B cell (primary cell): ENCODE data around the gene ANTXR2. TPM values are rescaled to one million over a fixed set of nuclear protein-coding genes. Genes with fewer than 3 reads are reported as not detected.
"Not testable (repeated sequence)": the region's sequence is repeated elsewhere in the genome, so short reads cannot be mapped to it uniquely, and the experiment has no call there.

ENCODE experiments used
- ATAC-seq: fragments of 200-7000 bp; cut with Tn5 transposase; one replicate; pipeline ENCODE4 v1.10.0; 2021; ENCODE audit warnings: low read depth, mild to moderate bottlenecking, moderate number of reproducible peaks, moderate library complexity
- CTCF ChIA-PET: fragments of 350-600 bp; sonication (Branson Sonifier 250); formaldehyde crosslinking; loops from one replicate; lab custom pipeline; 2021; ENCODE audit warnings: antibody characterized with exemption, inconsistent platforms; lab: Charles Lee
- POLR2A ChIA-PET: fragments of 350-600 bp; sonication (Branson Sonifier 250); formaldehyde crosslinking; loops from one replicate; lab custom pipeline; 2021; ENCODE audit warnings: antibody characterized with exemption; lab: Charles Lee
- DNase-seq: peaks from one replicate; pipeline ENCODE4 v3.0.0; 2013
- H2AFZ ChIP-seq: 2 replicates; pipeline ENCODE4 v1.6.1; 2012; ENCODE audit warnings: mild to moderate bottlenecking, low read depth, low read length; ENCODE audit not compliant: insufficient read depth, poor library complexity, severe bottlenecking
- H3K27ac ChIP-seq, 2 donors: 1 replicate in 1 of 2; 2 replicates in 1 of 2; pipeline ENCODE4 v1.5.1; 2012 to 2013; ENCODE audit warnings: low read length in 2 of 2, mild to moderate bottlenecking in 2 of 2, moderate library complexity in 1 of 2
- H3K27me3 ChIP-seq, 4 experiments: fragments of 200-600 bp in 1 of 4; sonication (generic) in 1 of 4; replicated peaks in 1 of 4; 1 replicate in 2 of 4; 2 replicates in 2 of 4; pipeline versions ENCODE4 v1.6.1 to v1.7.0; 2013 to 2016; ENCODE audit warnings: low read length in 3 of 4, mild to moderate bottlenecking in 2 of 4, mixed read lengths in 1 of 4, moderate library complexity in 1 of 4; ENCODE audit not compliant: insufficient read depth in 4 of 4, control insufficient read depth in 3 of 4; ENCODE audit errors: control extremely low read depth in 1 of 4
- H3K36me3 ChIP-seq, 2 experiments: replicated peaks in 1 of 2; 1 replicate in 1 of 2; 2 replicates in 1 of 2; pipeline versions ENCODE4 v1.6.1 to v1.7.1; 2013; ENCODE audit warnings: low read length in 1 of 2; ENCODE audit not compliant: insufficient read depth in 2 of 2, control insufficient read depth in 1 of 2; ENCODE audit errors: control extremely low read depth in 1 of 2, extremely low read depth in 1 of 2
- H3K4me1 ChIP-seq, 2 donors: fragments of 200-600 bp in 1 of 2; sonication (generic) in 1 of 2; 1 replicate in 1 of 2; 2 replicates in 1 of 2; pipeline versions ENCODE4 v1.5.1 to v1.6.1; 2013 to 2017; ENCODE audit warnings: low read length in 2 of 2; ENCODE audit not compliant: control insufficient read depth in 2 of 2, insufficient read depth in 2 of 2
- H3K4me2 ChIP-seq: replicated peaks from 2 replicates; pipeline ENCODE3; 2012; ENCODE audit warnings: mild to moderate bottlenecking, low read depth, low read length; ENCODE audit not compliant: poor library complexity, severe bottlenecking
- H3K4me3 ChIP-seq, 5 experiments: fragments of 200-600 bp in 1 of 5; sonication (generic) in 1 of 5; 1 replicate in 3 of 5; 2 replicates in 2 of 5; pipeline versions ENCODE4 v1.5.1 to v1.7.0; 2011 to 2016; ENCODE audit warnings: low read length in 4 of 5, mild to moderate bottlenecking in 4 of 5, low read depth in 2 of 5, control low read depth in 1 of 5, moderate library complexity in 1 of 5; ENCODE audit not compliant: insufficient read depth in 1 of 5; ENCODE audit errors: control extremely low read depth in 1 of 5, extremely low read depth in 1 of 5
- H3K79me2 ChIP-seq: fragments of 200-600 bp; sonication (generic); one replicate; pipeline ENCODE4 v1.6.0; 2016; ENCODE audit warnings: low read length; ENCODE audit not compliant: control insufficient read depth, insufficient read depth
- H3K9ac ChIP-seq: fragments of 200-600 bp; sonication (generic); 2 replicates; pipeline ENCODE4 v1.6.1; 2017; ENCODE audit warnings: mild to moderate bottlenecking, low read length, moderate library complexity
- H3K9me3 ChIP-seq, 3 donors: one replicate each; pipeline versions ENCODE4 v1.6.1 to v1.7.1; 2013; ENCODE audit warnings: low read length in 2 of 3; ENCODE audit not compliant: control insufficient read depth in 2 of 3, insufficient read depth in 1 of 3; ENCODE audit errors: control extremely low read depth in 1 of 3
- H4K20me1 ChIP-seq: 2 replicates; pipeline ENCODE4 v1.6.0; 2012; ENCODE audit warnings: mild to moderate bottlenecking, low read length; ENCODE audit not compliant: insufficient read depth, control insufficient read depth, poor library complexity, severe bottlenecking
- H3K27ac Mint-ChIP-seq: one replicate; pipeline ENCODE4 v1.8.0; 2021; ENCODE audit warnings: mixed read lengths
- H3K27me3 Mint-ChIP-seq: one replicate; pipeline ENCODE4 v1.8.0; 2021; ENCODE audit warnings: mixed read lengths
- H3K4me1 Mint-ChIP-seq: one replicate; pipeline ENCODE4 v1.8.0; 2021; ENCODE audit warnings: mixed read lengths
- H3K4me3 Mint-ChIP-seq: one replicate; pipeline ENCODE4 v1.8.0; 2021; ENCODE audit warnings: mixed read lengths
- H3K9me3 Mint-ChIP-seq: one replicate; pipeline ENCODE4 v1.8.0; 2022; ENCODE audit warnings: mixed read lengths; ENCODE audit not compliant: insufficient read depth
- CTCF ChIP-seq: fragments of 200-600 bp; IDR thresholded peaks from one replicate; pipeline ENCODE4 v1.8.0; 2022; ENCODE audit warnings: antibody characterized with exemption, mild to moderate bottlenecking
- EZH2 ChIP-seq: IDR thresholded peaks from 2 replicates; pipeline ENCODE4 v1.6.1; 2012; ENCODE audit warnings: borderline replicate concordance, low read depth, mild to moderate bottlenecking, moderate library complexity, low read length; ENCODE audit not compliant: insufficient read depth, poor library complexity, severe bottlenecking
- WGBS: methylation state at CpG from one replicate; pipeline ENCODE4 v1.1.5; 2013; ENCODE audit warnings: missing lambda C conversion rate; ENCODE audit not compliant: insufficient coverage; 5-methylcytosine and 5-hydroxymethylcytosine counted together
- intact Hi-C: fragments of 100-400 bp; cut with micrococcal nuclease; formaldehyde crosslinking; loops from one replicate; pipeline ENCODE4 v1.10.0; 2022
- polyA minus RNA-seq: library from RNA; depleted of rRNA, polyadenylated mRNA; stranded (reverse); fragments of >200 nt; gene quantifications from 2 replicates; pipeline ENCODE4 v1.2.3, GENCODE V29; 2012
- polyA plus RNA-seq: library from polyadenylated mRNA; depleted of rRNA; stranded (reverse); fragments of >200 nt; gene quantifications from 2 replicates; pipeline ENCODE4 v1.2.3, GENCODE V29; 2012
- total RNA-seq, 2 donors: library from RNA; stranded (reverse); fragments of 120-200 nt in 1 of 2; gene quantifications; 1 replicate in 1 of 2; 2 replicates in 1 of 2; pipeline versions ENCODE4 v1.2.3 to v1.2.4, GENCODE V29; 2013 to 2022

ANTXR2 gene
- total RNA-seq = 63.0 and 68.8 TPM in 2 replicates
- 69.4 TPM for total RNA-seq (2013)
- polyA plus RNA-seq = 10.6 and 11.5 TPM in 2 replicates
- 21.4 and 37.7 TPM in 2 replicates for polyA minus RNA-seq

GRCh38 chr4:80072744-80073472, at the start of gene ANTXR2:
Gene ANTXR2, minus strand, starts transcription at chr4:80073229. Its CDS starts 669 bp downstream, at chr4:80072560.
- peak within 1 kb of the TSS; percentile 98 for H3K9ac ChIP-seq
- peak within 1 kb of the TSS; percentile 82 for H2AFZ ChIP-seq
- no peaks in the 10 kb centered on the region for H3K9me3 ChIP-seq
- H3K27me3 ChIP-seq = no peaks in the 10 kb centered on the region
- POLR2A ChIA-PET = interaction anchor here (0.7 to 2.7 kb wide), 10 partner anchors 10 to 141 kb away, joined by 3 to 20 read pairs (median 5); no protein-coding TSS in a partner anchor
- H3K36me3 ChIP-seq = peaks cover 0 to 11% of the 10 kb centered on the region in 2 experiments
- CTCF ChIA-PET = interaction anchor here (0.6 to 3.3 kb wide), 8 partner anchors 9 to 140 kb away, joined by 3 to 50 read pairs (median 6); no protein-coding TSS in a partner anchor
- peak within 1 kb of the TSS; percentile 93 for H3K4me2 ChIP-seq
- DNase-seq (peak; percentile 88), ATAC-seq (peak; percentile 73)
- no peaks in the 10 kb centered on the region for H4K20me1 ChIP-seq
- peak within 1 kb of the TSS; percentile 91 to 97 for H3K27ac ChIP-seq
- H3K4me3 ChIP-seq = peak within 1 kb of the TSS; percentile 87 to 96 (median 88)
- peaks cover 27% of the 10 kb centered on the region in 2 donors for H3K4me1 ChIP-seq
- peaks cover 52% of the 10 kb centered on the region for H3K4me1 Mint-ChIP-seq
- intact Hi-C loops = loop anchor here (1.0 to 5.0 kb wide), 6 partner anchors 15 to 1131 kb away; no protein-coding TSS in a partner anchor
- under 1% methylated on average over 45 of the region's 52 CpGs for WGBS
- TF ChIP-seq CTCF = no peak
- TF ChIP-seq EZH2 = no peak
- peaks cover 15% of the 10 kb centered on the region for H3K79me2 ChIP-seq
- H3K27me3 Mint-ChIP-seq = no peaks in the 10 kb centered on the region
- peak within 1 kb of the TSS; percentile 99 for H3K27ac Mint-ChIP-seq
- H3K9me3 Mint-ChIP-seq = no peaks in the 10 kb centered on the region
- peak within 1 kb of the TSS; percentile 99 for H3K4me3 Mint-ChIP-seq

- H3K4me2 ChIP-seq, H3K36me3 ChIP-seq, POLR2A ChIA-PET, H4K20me1 ChIP-seq, H3K9ac ChIP-seq, H3K27ac ChIP-seq, H2AFZ ChIP-seq, H3K27ac Mint-ChIP-seq, H3K79me2 ChIP-seq, H3K4me3 ChIP-seq, H3K4me3 Mint-ChIP-seq, DNase-seq, H3K4me1 ChIP-seq, ATAC-seq, intact Hi-C loops, H3K9me3 ChIP-seq, H3K9me3 Mint-ChIP-seq: not testable (repeated sequence)
- H3K27me3 ChIP-seq = peaks cover 0 to 10% (median 0%) of the 10 kb centered on the region in 4 experiments
- WGBS = no CpG with 5 or more reads among the region's 3 CpGs
- Mint-ChIP-seq H3K4me1 (peaks cover 13% of the 10 kb centered on the region), H3K27me3 (peaks cover 29% of the 10 kb centered on the region)
- CTCF ChIA-PET = interaction anchor here (0.9 to 3.0 kb wide), 9 partner anchors 31 to 99 kb away, joined by 3 to 15 read pairs (median 5); no protein-coding TSS in a partner anchor
Measured at GRCh38 chr4:80121815-80122214, 48.8 kb upstream of the ANTXR2 start.

- H3K9me3 ChIP-seq, H3K4me1 ChIP-seq, H3K79me2 ChIP-seq, ATAC-seq, intact Hi-C loops, H3K9me3 Mint-ChIP-seq, H4K20me1 ChIP-seq, H3K27ac Mint-ChIP-seq, H3K4me3 Mint-ChIP-seq, H3K36me3 ChIP-seq, POLR2A ChIA-PET, H3K27ac ChIP-seq, H3K4me3 ChIP-seq, DNase-seq, H3K9ac ChIP-seq, H3K4me2 ChIP-seq, H3K4me1 Mint-ChIP-seq, H2AFZ ChIP-seq: not testable (repeated sequence)
- peaks cover 34% of the 10 kb centered on the region for H3K27me3 Mint-ChIP-seq
- WGBS = no CpG with 5 or more reads among the region's 3 CpGs
- H3K27me3 ChIP-seq = peaks cover 0 to 13% (median 6%) of the 10 kb centered on the region in 4 experiments
- CTCF ChIA-PET = interaction anchor here (0.7 kb wide), 1 partner anchor 34 kb away, joined by 3 read pairs; no protein-coding TSS in a partner anchor
Measured at GRCh38 chr4:80119620-80120019, 46.6 kb upstream of the ANTXR2 start.
